ENCODE results near the gene ZNF581. TPM values are rescaled to one million over a fixed set of nuclear protein-coding genes. Genes with fewer than 3 reads are reported as not detected.

The ZNF581 gene
- total and polyA plus RNA-seq, 4 donors: 2.1 to 7.3 (median 5.2) TPM

GRCh38 chr19:55684946-55685681 lies 41.7 kb downstream of the ZNF581 start:
- no peaks in the 10 kb centered on the region for H3K9me3 ChIP-seq (ENCODE audit: control insufficient read depth in 4 of 4, low read length in 3 of 4)
- H3K36me3 ChIP-seq (ENCODE audit: control insufficient read depth in 4 of 4, insufficient read depth in 3 of 4, low read depth in 1 of 4, low read length in 3 of 4): peaks cover 10 to 47% (median 18%) of the 10 kb centered on the region in 4 donors
- no peak overlapping the region for H3K4me3 ChIP-seq (ENCODE audit: low read depth in 1 of 3, low read length in 3 of 3)
- no peak overlapping the region for H3K9ac ChIP-seq (ENCODE audit: low read depth in 1 of 2, low read length in 2 of 2)
- H3K4me1 ChIP-seq (ENCODE audit: control insufficient read depth in 4 of 4, insufficient read depth in 4 of 4, low read length in 3 of 4): peaks cover 10 to 54% (median 43%) of the 10 kb centered on the region in 4 donors
- H3K27me3 ChIP-seq (ENCODE audit: control insufficient read depth in 4 of 4, insufficient read depth in 4 of 4, low read length in 3 of 4): no peaks in the 10 kb centered on the region
- peak overlapping the region; percentile 96 to 97 for H3K27ac ChIP-seq (ENCODE audit: low read depth in 1 of 2, low read length in 2 of 2)
- no peak for TF ChIP-seq HNF4G (IDR thresholded peaks at IDR 0.05)
- no peak for TF ChIP-seq RAD21 (IDR thresholded peaks at IDR 0.05)
- no peak for TF ChIP-seq CTCF (IDR thresholded peaks at IDR 0.05; ENCODE audit: low read depth, low read length, missing input control)
- TF ChIP-seq YY1 (IDR thresholded peaks at IDR 0.05): no peak
- TF ChIP-seq ATF3 (IDR thresholded peaks at IDR 0.05): no peak
- TF ChIP-seq EGR1 (IDR thresholded peaks at IDR 0.05; ENCODE audit: low read depth in 2 of 2): no peak
- TF ChIP-seq REST (IDR thresholded peaks at IDR 0.05): no peak
- TF ChIP-seq TAF1 (conservative IDR thresholded peaks at IDR 0.05): no peak
- TF ChIP-seq JUND (IDR thresholded peaks at IDR 0.05): no peak
- TF ChIP-seq FOXA1 (IDR thresholded peaks at IDR 0.05): no peak
- TF ChIP-seq HNF4A (conservative IDR thresholded peaks at IDR 0.05): no peak
- TF ChIP-seq ZBTB33 (IDR thresholded peaks at IDR 0.05): no peak
- no peak for TF ChIP-seq MAX (IDR thresholded peaks at IDR 0.05)
- no peak for TF ChIP-seq SP1 (IDR thresholded peaks at IDR 0.05)
- no peak for TF ChIP-seq FOXA2 (IDR thresholded peaks at IDR 0.05)
- TF ChIP-seq NR2F2 (IDR thresholded peaks at IDR 0.05): no peak
- DNase-seq (ENCODE audit: low spot score): no peak
- WGBS: 97% methylated on average over 60 of the region's 60 CpGs

Data from liver (tissue), 9 donors.